Daoy (cell line): ENCODE results near the gene AKR1E2. TPM values are rescaled to one million over a fixed set of nuclear protein-coding genes. Genes with fewer than 3 reads are reported as not detected.
"Not testable (repeated sequence)": the region's sequence is repeated elsewhere in the genome, so short reads cannot be mapped to it uniquely, and the experiment has no call there.

Experiments used
- DNase-seq: peaks from one replicate; pipeline ENCODE4 v3.0.0-alpha.2; 2015; ENCODE audit warnings: low read depth
- total RNA-seq: library from RNA; depleted of rRNA; stranded (reverse); fragments of >200 nt; shearing (Covaris generic); gene quantifications from 2 replicates; pipeline ENCODE4 v1.2.3, GENCODE V29; 2014

AKR1E2 gene
- total RNA-seq, 1 experiment from 2014 or later, result not detected

DNA sequence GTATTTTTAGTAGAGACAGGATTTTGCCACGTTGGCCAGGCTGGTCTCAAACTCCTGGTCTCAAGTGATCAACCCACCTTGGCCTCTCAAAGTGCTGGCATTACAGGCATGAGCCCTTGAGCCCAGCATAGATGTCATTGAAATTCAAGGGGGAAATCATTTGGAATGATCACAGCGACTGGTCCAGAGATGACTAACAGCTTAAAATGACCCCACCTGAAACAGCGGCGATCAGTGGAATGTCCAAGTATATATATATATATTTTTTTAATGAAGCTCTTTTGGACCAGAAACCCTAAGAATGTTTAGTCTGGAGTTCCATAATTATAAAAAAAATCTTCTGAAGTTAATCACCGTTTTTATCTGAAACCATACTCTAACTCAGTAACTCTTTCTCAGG, 12.5 kb upstream of the AKR1E2 start:
- no peak for DNase-seq

DNA sequence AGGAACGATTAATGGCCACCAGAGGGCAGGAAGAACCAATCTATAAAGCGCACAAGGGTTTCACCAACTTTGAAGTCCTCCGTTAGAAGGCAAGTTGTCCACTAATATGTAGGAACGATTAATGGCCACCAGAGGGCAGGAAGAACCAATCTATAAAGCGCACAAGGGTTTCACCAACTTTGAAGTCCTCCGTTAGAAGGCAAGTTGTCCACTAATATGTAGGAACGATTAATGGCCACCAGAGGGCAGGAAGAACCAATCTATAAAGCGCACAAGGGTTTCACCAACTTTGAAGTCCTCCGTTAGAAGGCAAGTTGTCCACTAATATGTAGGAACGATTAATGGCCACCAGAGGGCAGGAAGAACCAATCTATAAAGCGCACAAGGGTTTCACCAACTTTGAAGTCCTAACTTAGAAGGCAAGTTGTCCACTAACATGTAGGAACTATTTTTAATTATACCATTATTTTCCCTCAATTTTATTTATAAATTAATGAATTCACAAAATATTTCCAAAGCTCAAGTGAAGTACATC, 10.3 kb upstream of the AKR1E2 start:
- DNase-seq, result not testable (repeated sequence)

DNA sequence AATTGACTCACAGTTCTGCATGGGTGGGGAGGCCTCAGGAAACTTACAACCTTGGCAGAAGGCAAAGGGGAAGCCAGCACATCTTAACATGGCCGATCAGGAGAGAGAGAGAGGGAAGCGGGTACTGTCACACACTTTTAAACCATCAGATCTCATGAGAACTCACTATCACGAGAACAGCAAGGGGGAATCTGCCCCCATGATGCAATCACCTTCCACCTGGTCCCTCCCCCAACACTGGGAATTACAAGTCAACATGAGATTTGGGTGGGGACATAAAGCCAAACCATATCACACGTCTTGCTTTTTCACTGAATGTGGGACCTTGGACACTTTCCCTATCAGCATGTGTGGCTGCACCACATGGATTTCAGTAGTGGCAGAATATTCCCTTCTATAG, 9.0 kb upstream of the AKR1E2 start:
- no peak for DNase-seq

DNA sequence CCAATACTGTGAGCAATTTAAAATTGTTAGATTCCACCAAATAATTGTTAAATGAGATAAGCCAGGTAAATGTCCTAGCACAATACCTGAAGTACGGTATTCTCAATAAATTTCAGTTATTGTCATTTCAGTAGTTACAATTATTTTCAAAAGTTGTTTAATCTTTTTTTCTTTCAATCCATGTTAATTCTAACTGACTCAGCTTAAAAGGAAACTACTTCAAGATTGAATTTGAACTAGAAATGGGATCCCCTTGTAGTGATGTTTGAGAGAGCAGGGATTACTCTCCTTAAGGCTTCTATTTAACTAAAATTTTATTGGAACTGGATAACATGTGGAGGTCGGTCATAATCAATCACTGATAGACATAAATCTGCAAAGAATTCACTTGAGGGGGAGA, 6.9 kb upstream of the AKR1E2 start:
- no peak for DNase-seq

- DNase-seq, result no peak
Observed at GRCh38 chr10:4819707-4820106, 6.3 kb upstream of the AKR1E2 start.

DNA sequence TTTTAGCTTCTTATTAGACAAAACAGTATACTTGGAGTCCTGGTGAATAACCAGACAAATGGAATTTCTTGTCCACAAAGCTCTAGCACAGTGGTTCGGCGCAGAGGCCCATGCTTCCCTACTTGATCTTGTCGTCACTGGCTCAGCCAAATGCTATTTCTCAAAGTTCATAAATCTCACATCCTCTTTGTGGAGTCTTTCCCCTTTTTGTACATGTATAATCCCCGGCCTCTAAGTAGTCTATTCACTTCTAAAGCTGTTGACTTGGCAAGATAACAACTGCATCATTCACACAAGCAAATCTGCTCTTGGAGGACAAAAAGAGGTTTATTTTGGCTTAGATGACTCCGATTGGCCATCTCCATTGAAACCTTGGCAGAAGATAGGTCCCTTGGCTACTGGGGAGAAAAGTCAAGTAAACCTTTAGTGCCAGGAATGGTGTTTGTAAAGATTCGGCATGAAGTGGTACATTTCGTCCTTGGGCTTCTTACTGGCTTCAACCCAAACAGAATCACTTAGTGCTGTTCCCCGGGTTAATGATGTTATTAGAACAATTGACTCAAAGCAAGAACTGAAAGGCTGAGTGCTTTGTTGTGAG, 5.1 kb upstream of the AKR1E2 start:
- DNase-seq, result no peak

- DNase-seq, result no peak
Observed at GRCh38 chr10:4822208-4822607, 3.8 kb upstream of the AKR1E2 start.

DNA sequence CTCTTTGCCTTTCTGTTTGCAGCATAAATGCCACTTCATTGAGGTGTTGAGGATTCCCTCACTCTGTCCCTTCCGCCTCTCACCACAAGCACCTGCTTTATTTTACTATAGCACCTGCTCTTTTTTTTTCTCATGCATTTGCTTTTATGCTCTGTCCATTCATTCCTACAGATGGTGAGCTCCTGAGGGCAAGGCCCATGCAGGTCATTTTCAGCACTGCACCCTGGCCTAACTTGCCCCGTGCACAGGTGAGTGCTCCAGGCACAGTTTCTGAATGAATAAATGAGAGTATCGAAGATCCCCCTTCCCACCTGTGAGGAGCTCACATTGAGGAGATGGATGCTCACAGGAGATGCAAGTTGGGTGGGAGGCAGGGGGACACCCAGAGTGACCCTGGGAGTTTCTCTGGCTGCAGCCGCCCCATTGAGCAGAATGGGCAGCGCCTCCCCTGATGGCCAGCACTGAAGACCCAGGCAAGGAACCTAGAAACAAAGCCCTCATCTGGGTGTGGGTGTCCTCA, 1.2 kb upstream of the AKR1E2 start:
- no peak for DNase-seq

DNA sequence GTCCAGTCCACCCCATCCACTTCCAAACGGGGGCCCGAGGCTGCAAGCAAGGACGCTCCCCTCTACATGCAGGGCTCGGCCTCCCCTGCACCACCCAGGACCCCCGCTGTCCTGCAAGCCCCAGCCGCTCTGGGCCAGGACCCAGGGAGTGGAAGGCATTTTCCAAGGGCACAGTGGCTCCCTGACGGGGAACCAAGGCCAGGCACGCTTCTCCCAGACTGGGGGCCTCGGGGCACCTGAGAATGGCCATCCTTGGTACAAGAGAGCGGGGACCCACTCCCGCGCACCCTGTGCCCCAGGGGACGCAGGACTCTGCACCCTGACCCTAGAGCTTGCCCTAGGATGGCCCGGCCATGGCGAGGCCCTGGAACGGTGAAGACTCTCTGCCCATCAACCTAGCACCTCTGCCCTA, 545 bp upstream of the AKR1E2 start:
- no peak for DNase-seq

DNA sequence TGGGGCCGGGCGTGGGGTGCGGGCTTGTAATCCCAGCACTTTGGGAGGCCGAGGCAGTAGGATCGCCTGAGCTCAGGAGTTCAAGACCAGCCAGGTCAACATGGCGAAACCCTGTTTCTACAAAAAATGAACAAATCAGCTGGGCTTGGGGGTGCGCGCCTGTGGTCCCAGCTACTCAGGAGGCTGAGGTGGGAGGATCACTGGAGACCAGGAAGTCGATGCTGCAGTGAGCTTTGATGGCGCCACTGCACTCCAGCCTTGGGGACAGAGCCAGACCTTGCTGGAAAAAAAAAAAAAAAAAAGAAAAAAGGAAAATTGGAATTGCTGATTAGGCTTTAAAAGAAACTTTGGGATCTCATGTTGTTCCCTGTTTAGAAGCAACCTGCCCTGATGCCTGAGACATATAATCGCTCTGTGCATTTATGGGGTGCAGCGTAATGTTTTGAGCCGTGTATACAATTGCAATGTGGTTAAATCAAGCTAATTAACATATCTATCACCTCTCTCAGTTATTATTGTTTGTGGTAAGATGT, 851 bp downstream of the AKR1E2 start:
- no peak for DNase-seq

GRCh38 chr10:4828005-4828404, 2.0 kb downstream of the AKR1E2 start:
- DNase-seq, result no peak

GRCh38 chr10:4830551-4830950, 4.5 kb downstream of the AKR1E2 start:
- DNase-seq, result no peak

DNA sequence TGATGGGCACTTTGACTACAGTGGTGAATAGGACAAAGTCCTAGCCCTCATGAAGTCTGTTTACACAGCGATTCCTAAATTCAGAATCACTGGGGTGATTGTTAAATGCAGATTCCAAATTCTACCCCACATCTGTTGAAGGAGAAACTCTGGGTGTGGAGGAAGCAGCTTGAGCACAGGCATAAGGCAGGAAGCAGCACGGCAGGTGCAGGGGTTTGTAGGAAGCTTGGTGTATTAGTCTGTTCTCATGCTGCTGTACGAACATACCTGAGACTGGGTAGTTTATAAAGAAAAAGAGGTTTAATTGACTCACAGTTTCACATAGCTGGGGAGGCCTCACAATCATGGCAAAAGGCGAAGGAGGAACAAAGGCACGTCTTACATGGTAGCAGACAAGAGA, 5.1 kb downstream of the AKR1E2 start:
- no peak for DNase-seq

- no peak for DNase-seq
Observed at GRCh38 chr10:4833286-4833685, 7.3 kb downstream of the AKR1E2 start.

GRCh38 chr10:4834898-4835405, 8.9 kb downstream of the AKR1E2 start:
- DNase-seq, result no peak

DNA sequence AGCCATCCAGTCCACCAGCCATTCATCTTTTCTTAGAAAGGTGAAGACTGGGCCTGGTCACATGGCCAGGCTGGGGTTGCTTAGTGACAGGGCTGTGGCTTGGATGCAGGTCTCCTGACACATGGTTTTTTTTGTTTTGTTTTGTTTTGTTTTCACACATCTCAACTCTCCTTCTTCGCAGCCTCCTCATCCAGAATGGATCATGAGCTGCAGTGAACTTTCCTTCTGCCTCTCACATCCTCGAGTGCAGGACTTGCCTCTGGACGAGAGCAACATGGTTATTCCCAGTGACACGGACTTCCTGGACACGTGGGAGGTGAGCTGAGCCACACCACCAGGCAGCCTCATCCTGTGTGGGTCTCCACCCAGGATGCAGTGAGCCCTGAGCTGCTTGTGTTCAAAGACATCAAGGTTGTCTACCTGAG, 9.5 kb downstream of the AKR1E2 start:
- no peak for DNase-seq

- no peak for DNase-seq
Observed at GRCh38 chr10:4836416-4836969, 10.5 kb downstream of the AKR1E2 start.

DNA sequence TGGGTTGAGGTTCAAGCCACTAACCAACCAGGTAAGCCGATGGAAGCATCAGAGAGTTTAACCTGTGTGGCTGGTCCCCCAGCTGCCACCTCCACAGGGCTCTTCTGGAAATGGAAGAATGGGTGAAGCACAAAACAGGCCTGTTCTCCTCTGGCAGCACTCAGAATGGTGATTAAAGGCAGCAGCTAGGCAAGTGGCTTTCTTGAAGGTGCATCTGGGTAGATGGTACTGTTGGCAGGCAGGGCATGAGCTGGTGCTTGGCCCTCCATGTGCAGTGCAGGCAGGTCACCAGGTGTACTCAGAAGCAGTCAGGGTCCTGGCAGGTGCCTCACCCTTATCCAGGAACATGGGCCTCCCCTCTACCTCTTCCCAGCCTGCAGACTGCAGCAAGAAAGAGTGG, 11.5 kb downstream of the AKR1E2 start:
- DNase-seq, result no peak

GRCh38 chr10:4838743-4839142, 12.7 kb downstream of the AKR1E2 start:
- no peak for DNase-seq

- DNase-seq, result no peak
Observed at GRCh38 chr10:4839353-4839752, 13.3 kb downstream of the AKR1E2 start.

GRCh38 chr10:4840151-4840550, 14.1 kb downstream of the AKR1E2 start:
- DNase-seq, result no peak

GRCh38 chr10:4843525-4844180, 17.6 kb downstream of the AKR1E2 start:
- DNase-seq, result no peak

GRCh38 chr10:4844864-4845263, 18.9 kb downstream of the AKR1E2 start:
- no peak for DNase-seq
